Left lung (tissue), 14 donors: Measurements from ENCODE around the gene TCL1A. TPM values are rescaled to one million over a fixed set of nuclear protein-coding genes. Genes with fewer than 3 reads are reported as not detected.
"Not testable (repeated sequence)": the region's sequence is repeated elsewhere in the genome, so short reads cannot be mapped to it uniquely, and the experiment has no call there.

Experiments used
- ATAC-seq: fragments of 200-7000 bp; cut with Tn5 transposase; one replicate; pipeline ENCODE4 v1.9.1; 2020; ENCODE audit warnings: moderate library complexity
- DNase-seq, 4 donors: peaks; one replicate each; pipeline ENCODE4 v3.0.0-alpha.2; 2013 to 2020
- H3K27ac ChIP-seq, 2 donors: fragments of 200-600 bp; sonication (generic) in 1 of 2; one replicate each; pipeline versions ENCODE4 v1.5.0 to v1.8.0; 2020 to 2021
- H3K27me3 ChIP-seq, 2 donors: fragments of 200-600 bp; sonication (generic) in 1 of 2; one replicate each; pipeline versions ENCODE4 v1.5.0 to v1.8.0; 2020 to 2021
- H3K36me3 ChIP-seq, 2 donors: fragments of 200-600 bp; sonication (generic) in 1 of 2; one replicate each; pipeline versions ENCODE4 v1.5.0 to v1.8.0; 2020 to 2021
- H3K4me1 ChIP-seq, 2 donors: fragments of 200-600 bp; one replicate each; pipeline ENCODE4 v1.8.0; 2021
- H3K4me3 ChIP-seq, 2 donors: fragments of 200-600 bp; sonication (generic) in 1 of 2; one replicate each; pipeline versions ENCODE4 v1.5.0 to v1.8.0; 2020 to 2021; ENCODE audit warnings: mild to moderate bottlenecking in 1 of 2
- H3K9me3 ChIP-seq, 2 donors: fragments of 200-600 bp; sonication (generic) in 1 of 2; one replicate each; pipeline versions ENCODE4 v1.5.0 to v1.8.0; 2020 to 2021
- intact Hi-C, 2 donors: fragments of 100-400 bp; cut with DNase I; formaldehyde crosslinking; loops; one replicate each; pipeline versions ENCODE4 v1.11.2 to v1.14.2; 2022
- long read RNA-seq, 12 donors: library from polyadenylated mRNA in 2 of 12; unstranded in 2 of 12; transcript quantifications; one replicate each; pipeline ENCODE4 v2.0.0 and lab custom pipeline, GENCODE V29; 2019 to 2026
- polyA plus RNA-seq, 6 donors: library from polyadenylated mRNA; unstranded; fragments of 120-200 nt; gene quantifications; one replicate each; pipeline ENCODE4 v1.2.1, GENCODE V29; 2013; ENCODE audit not compliant: insufficient read length in 6 of 6
- total RNA-seq, 2 donors: library from RNA; stranded (reverse); fragmentation: NEBNext Ultra II Directional; extraction: Animal tissue kit (Norgen Biotek cat#: 25700); gene quantifications; one replicate each; pipeline ENCODE4 v1.2.1, GENCODE V29; 2021
- TF ChIP-seq, protein P1 (sequence below), 2 donors: fragments of 200-600 bp; sonication (generic) in 1 of 2; IDR thresholded peaks; one replicate each; pipeline versions ENCODE4 v1.5.0 to v1.8.0; 2021; ENCODE audit warnings: antibody characterized with exemption in 2 of 2
- donor health status: DM: no; HTN: yes; CAD: no.
- donor health status: DM: no; HTN: no; CAD: no.

Gene TCL1A, protein sequence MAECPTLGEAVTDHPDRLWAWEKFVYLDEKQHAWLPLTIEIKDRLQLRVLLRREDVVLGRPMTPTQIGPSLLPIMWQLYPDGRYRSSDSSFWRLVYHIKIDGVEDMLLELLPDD
- not detected for total RNA-seq
- polyA plus RNA-seq = 1 to 10 TPM in 5 of 6 donors, under 1 TPM in 1; 0.80 to 1.7 (median 1.2) TPM
- long read RNA-seq, donor 1, transcript TCL1A-201 (4 exons, 1,395 nt) = major isoform, 6 of 8 reads
- long read RNA-seq, donor 1, partial matches to known transcripts = 0 of 8 reads
- long read RNA-seq, donor 1, other reads (novel, unspliced or antisense) = 0 of 8 reads
- long read RNA-seq, donor 2 = 0 reads
- long read RNA-seq, donor 3 = 0 reads
- long read RNA-seq, donor 4 = 0 reads
- long read RNA-seq, donor 5, partial matches to known transcripts = 0 of 2 reads
- long read RNA-seq, donor 5, other reads (novel, unspliced or antisense) = 0 of 2 reads
- long read RNA-seq, donor 6 = 0 reads
- long read RNA-seq, donor 7 = 0 reads
- long read RNA-seq, donor 8, partial matches to known transcripts = 0 of 1 reads
- long read RNA-seq, donor 8, other reads (novel, unspliced or antisense) = 0 of 1 reads
- long read RNA-seq, donor 9 = 0 reads
- long read RNA-seq, donor 10 = 0 reads
- long read RNA-seq, donor 11 = 0 reads
- long read RNA-seq, donor 12 = 0 reads

GRCh38 chr14:95713596-95714371 is at the start of gene TCL1A:
Gene TCL1A, minus strand, starts transcription at chr14:95714125. Its CDS starts 59 bp downstream, at chr14:95714066.
- Histone ChIP-seq H3K9me3 (no peaks in the 10 kb centered on the region), H3K4me1 (no peaks in the 10 kb centered on the region), H3K27me3 (peaks cover 0 to 40% of the 10 kb centered on the region in 2 donors), H3K27ac (no peak within 1 kb of the TSS), H3K36me3 (no peaks in the 10 kb centered on the region), H3K4me3 (no peak within 1 kb of the TSS)
- ATAC-seq (no peak), DNase-seq (no peak)
- TF ChIP-seq, protein P1, sequence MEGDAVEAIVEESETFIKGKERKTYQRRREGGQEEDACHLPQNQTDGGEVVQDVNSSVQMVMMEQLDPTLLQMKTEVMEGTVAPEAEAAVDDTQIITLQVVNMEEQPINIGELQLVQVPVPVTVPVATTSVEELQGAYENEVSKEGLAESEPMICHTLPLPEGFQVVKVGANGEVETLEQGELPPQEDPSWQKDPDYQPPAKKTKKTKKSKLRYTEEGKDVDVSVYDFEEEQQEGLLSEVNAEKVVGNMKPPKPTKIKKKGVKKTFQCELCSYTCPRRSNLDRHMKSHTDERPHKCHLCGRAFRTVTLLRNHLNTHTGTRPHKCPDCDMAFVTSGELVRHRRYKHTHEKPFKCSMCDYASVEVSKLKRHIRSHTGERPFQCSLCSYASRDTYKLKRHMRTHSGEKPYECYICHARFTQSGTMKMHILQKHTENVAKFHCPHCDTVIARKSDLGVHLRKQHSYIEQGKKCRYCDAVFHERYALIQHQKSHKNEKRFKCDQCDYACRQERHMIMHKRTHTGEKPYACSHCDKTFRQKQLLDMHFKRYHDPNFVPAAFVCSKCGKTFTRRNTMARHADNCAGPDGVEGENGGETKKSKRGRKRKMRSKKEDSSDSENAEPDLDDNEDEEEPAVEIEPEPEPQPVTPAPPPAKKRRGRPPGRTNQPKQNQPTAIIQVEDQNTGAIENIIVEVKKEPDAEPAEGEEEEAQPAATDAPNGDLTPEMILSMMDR (IDR thresholded peaks at IDR 0.05) = no peak
- intact Hi-C loops = no loop called here

DNA sequence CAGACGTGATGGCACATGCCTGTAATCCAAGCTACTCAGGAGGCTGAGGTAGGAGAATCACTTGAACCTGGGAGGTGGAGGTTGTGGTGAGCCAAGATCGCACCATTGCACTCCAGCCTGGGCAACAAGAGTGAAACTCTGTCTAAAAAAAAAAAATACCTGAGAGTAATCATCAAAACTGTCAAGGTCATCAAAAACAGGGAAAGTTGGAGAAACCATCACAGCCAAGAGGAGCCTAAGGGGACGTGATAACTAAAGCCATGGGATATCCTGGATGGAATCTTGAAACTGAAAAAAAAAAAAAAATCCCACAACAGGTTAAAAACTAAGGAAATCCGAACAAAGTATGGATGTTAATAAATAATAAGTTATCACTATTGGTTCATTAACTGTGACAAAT is 49.1 kb upstream of the TCL1A start:
- H3K4me3 ChIP-seq, ATAC-seq, DNase-seq, H3K27ac ChIP-seq, H3K36me3 ChIP-seq, intact Hi-C loops, H3K9me3 ChIP-seq, H3K4me1 ChIP-seq: not testable (repeated sequence)
- H3K27me3 ChIP-seq = peaks cover 0 to 24% of the 10 kb centered on the region in 2 donors

DNA sequence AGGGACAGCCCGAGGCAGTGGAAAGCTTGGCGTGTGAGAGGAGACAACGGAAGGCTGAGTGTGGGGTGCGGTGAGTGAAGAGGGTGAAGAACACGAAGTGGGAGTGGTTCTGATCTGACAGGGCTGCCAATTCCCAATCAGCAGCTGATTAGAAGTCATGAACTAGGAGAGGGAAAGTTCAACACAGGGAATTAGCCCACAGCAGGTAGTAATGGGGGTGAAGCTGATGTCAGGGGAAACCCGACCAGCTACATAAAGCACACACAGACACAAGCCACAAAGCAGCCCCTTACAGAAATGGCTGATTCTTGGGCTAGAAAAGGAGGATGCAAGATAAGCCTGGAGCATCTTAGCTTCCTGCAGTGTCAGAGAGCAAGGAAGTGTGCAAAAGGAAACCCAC is 47.5 kb upstream of the TCL1A start:
- Histone ChIP-seq H3K36me3 (no peaks in the 10 kb centered on the region), H3K4me3 (no peak overlapping the region), H3K27ac (no peak overlapping the region), H3K4me1 (no peaks in the 10 kb centered on the region), H3K27me3 (peaks cover 0 to 24% of the 10 kb centered on the region in 2 donors), H3K9me3 (no peaks in the 10 kb centered on the region)
- TF ChIP-seq, protein P1 (IDR thresholded peaks at IDR 0.05) = no peak
- intact Hi-C loops = no loop called here
- no peak for ATAC-seq
- DNase-seq = no peak

- intact Hi-C loops = no loop called here
- TF ChIP-seq, protein P1 (IDR thresholded peaks at IDR 0.05) = no peak
- H3K9me3 ChIP-seq = no peaks in the 10 kb centered on the region
- H3K27ac ChIP-seq = no peak overlapping the region
- ATAC-seq (no peak), DNase-seq (no peak)
- H3K27me3 ChIP-seq = peaks cover 0 to 24% of the 10 kb centered on the region in 2 donors
- no peak overlapping the region for H3K4me3 ChIP-seq
- no peaks in the 10 kb centered on the region for H3K36me3 ChIP-seq
- no peaks in the 10 kb centered on the region for H3K4me1 ChIP-seq
Observed at GRCh38 chr14:95760596-95760995, 46.7 kb upstream of the TCL1A start.

DNA sequence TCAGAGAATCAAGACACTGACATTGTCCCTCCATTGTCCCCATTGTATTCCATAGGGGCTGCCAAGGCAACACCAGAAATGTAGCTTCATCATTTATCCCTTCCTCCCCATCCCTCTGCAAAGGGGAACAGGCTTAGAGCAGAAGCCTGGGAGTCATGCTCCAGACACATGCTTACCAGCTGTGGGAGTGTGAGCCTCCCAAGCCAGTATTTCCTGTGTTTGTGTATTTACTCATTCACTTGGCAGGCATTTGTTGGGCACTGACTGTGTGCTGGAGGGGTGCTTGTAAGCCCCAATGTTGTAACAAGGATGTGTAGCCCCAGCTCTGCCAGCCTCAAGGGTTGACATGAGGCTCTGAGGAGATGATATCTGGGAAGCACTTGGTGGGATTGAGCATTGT is 46.0 kb upstream of the TCL1A start:
- H3K27ac ChIP-seq = no peak overlapping the region
- H3K27me3 ChIP-seq = peaks cover 0 to 24% of the 10 kb centered on the region in 2 donors
- no peak overlapping the region for H3K4me3 ChIP-seq
- DNase-seq (no peak), ATAC-seq (no peak)
- no peaks in the 10 kb centered on the region for H3K36me3 ChIP-seq
- H3K4me1 ChIP-seq = no peaks in the 10 kb centered on the region
- H3K9me3 ChIP-seq = no peaks in the 10 kb centered on the region
- TF ChIP-seq, protein P1 (IDR thresholded peaks at IDR 0.05) = no peak
- intact Hi-C loops = no loop called here
